ENCODE measurements around the gene LGALS7.
"Not testable (repeated sequence)": the region's sequence is repeated elsewhere in the genome, so short reads cannot be mapped to it uniquely, and the experiment has no call there.

Gene LGALS7

DNA sequence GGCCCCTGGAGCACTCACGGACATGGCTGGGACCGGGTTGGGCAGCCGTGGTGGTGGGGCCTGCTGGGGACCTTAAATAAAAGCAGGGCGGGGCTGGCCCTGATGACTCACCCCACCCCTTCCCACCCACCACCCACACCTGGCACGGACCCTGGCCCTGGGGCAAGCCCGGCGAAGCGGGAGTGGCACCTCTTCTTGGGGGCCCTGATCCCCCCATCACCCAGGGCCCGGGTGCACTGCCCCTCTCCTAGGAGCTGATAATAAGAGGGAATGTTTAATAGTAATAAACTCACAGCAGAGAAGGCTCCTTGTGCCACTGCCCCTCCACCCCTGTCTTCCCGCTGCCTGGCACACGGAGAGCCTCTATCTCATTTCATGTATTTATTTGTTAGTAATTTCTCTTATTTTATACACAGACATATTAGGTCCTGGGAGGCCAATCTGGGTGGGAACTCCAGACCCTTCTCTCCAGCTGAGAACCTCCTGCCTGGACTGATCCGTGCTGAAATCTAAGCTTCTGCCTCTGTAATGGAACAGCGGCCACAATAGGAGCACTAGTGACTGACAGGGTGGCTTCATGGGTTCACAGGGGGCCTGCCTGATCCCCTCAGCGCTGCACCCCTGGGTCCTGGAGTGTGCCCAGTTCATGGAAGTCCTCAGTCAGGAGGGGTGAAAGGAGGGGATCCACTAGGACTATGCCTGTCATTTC lies at the start of gene LGALS7:
Gene LGALS7 (minus strand): TSS at position 49 of the 709 bp plus-strand sequence. CDS start 25 bp downstream, at position 24.
- peak; percentile 34 for DNase-seq

DNA sequence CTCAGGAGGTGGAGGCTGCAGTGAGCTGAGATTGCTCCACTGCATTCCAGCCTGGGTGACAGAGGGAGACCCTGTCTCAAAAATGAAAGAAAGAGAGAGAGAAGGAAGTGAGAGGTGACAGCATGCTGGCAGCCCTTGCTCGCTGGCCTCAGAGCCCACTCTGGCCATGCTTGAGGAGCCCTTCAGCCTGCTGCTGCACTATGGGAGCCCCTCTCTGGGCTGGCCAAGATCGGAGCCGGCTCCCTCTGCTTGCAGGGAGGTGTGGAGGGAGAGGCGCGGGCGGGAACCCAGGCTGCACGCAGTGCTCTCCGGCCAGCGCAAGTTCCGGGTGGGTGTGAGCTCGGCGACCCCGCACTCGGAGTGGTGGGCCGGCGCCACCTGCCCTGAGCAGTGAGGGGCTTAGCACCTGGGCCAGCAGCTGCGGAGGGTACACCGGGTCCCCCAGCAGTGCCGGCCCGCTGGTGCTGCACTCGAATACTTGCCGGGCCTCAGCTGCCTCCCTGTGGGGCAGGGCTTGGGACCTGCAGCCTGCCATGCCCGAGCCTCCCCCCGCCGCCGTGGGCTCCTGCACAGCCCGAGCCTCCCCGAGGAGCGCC lies 48.0 kb upstream of the LGALS7 start:
- not testable (repeated sequence) for DNase-seq

DNA sequence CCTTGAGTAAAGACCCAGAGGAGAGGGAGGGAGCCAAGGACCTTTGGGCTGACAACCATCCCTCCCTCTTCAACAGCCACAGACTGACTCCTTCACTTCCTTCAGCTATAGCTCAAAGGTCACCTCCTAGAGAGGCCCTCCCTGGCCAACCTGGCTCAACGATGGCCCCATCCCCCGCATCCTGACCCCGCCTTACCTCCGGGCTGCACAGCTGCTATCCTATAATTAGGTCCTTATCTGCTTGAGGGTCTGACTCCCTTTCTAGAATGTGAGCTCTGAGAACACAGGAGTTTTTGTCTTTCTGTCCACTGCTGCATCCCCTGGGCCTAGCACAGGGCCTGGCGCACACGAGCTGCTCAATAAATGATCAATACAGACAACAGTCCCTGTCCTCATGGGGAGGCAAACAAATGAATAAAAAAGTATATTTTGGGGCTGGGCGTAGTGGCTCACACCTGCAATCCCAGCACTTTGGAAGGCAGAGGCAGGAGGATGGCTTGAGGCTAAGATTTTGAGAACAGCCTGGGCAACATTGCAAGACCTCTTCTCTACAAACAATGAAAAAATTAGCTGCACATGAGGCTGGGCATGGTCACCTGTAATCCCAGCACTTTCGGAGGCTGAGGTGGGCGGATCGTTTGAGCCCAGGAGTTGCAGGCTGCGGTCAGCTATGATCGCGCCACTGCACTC lies 46.1 kb upstream of the LGALS7 start:
- DNase-seq: no peak

DNA sequence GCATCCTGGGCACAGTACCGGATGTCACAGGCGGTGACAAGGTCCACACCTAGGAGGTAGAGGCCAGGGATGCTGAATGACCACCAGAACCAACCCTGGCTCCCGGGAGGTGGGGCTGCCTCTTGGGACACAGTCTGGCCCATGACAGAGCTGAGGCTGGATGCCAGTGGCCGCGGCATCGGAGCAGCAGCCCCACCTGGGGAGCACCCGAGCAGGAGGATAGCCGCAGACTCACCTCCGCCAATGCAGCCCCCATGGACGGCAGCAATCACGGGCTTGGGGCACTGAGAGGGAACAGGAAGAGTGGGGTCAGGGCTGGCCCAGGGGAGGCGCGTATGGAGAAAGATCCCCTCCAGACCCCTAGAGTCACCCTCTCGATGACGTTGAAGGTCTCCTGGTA lies 43.8 kb upstream of the LGALS7 start:
- no peak for DNase-seq

DNA sequence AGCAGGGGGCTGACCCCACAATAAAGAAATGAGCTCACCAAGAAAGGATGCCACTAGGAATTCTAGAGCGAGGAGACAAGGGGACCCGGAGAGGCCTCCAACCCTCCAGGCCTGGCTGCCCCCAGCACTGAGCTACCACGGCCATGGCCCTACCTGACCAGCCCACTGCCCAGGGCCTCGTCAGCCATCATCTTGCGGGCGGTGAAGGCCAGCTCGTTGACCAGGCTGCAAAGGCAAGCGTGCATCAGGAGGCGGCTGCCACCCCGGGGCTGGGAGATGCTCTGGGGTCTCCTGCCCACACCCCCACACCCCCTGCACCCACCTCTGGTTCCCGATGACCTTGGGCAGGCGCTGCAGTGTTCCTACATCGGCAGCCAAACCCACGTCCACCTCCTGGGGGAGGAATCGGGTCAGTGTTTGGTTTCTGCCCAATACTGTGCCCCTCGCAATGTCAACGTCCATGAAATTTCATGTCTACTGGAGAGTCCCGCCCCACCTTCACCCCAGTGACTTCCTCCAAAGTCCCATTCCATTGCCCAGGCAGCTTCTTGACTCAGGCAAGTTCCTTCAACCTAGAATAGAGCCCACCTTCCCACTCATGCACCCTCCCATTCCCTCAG lies 42.9 kb upstream of the LGALS7 start:
- no peak for DNase-seq

DNA sequence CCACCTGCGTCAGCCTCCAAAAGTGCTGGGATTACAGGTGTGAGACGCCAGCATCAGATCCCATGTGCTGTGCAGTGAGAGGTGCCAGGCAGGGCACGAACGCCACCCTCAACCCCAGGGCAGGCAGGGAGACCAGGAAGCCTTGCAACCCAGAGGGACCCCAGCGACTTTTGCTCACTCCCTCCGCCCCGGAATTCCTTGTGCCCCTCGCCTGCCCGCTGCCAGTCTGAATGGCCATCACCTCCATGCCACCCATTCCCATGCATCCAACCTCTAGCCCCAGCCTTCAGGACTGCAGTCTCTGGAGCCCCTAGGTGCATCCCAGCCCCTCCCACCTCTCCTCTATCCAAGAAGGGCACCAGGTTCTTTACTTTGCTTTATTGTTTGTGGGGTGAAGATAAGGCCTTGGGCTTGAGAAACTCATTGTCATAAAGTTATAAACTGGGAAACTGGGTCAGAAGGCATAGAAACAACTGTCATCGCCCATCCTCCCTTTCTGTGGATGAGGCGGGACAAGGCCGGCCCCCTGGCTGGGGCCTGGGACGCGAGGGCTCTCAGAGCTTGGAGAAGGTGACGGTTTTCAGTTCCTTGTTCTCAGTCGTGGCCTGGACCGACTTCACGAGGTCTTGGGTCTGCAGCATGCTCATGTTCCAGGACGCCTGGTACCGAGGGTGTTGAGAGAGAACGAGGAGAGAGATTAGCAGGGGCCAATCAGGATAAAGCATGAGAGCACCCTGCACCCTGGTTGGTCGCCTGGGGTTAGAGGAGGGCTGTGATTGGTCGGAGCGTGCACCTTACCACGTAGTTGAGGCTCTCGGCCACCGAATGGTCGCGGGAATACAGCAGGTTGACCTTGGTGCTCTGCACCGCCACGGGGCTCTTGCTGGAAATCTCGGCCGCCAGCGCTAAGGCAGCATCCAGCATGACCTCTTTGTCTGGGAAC lies 42.0 kb upstream of the LGALS7 start:
- DNase-seq: no peak

DNA sequence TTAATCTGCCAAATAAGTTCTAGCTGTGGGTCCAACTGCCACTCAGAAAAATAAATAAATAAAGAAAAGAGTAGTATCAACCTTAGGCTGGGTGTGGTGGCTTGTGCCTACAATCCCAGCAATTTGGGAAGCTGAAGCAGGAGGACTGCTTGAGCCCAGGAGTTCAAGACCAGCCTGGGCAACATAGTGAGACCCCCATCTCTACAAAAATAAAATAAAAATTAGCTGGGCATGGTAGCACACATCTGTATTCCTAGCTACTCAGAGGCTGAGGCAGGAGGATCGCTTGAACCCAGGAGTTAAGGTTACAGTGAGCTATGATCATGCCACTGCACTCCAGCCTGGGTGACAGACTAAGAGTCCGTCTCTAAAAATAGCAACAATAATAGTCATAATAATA lies 40.6 kb upstream of the LGALS7 start:
- not testable (repeated sequence) for DNase-seq

DNA sequence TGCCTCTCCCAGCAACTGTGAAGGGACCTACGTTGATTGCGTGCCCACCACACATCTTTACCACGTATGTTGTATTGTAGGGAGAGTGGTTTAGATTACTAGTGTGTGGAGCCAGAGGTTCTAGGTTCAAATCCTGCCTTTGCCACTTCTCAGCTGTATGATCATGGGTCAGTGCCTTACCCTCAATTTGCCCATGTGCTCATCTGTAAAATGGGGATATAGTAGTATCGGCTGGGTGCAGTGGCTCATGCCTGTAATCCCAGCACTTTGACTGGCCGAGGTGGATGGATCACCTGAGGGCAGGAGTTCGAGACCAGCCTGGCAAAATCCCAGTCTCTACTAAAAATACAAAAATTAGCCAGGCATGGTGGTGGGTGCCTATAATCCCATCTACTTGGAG lies 40.0 kb upstream of the LGALS7 start:
- DNase-seq: no peak

DNA sequence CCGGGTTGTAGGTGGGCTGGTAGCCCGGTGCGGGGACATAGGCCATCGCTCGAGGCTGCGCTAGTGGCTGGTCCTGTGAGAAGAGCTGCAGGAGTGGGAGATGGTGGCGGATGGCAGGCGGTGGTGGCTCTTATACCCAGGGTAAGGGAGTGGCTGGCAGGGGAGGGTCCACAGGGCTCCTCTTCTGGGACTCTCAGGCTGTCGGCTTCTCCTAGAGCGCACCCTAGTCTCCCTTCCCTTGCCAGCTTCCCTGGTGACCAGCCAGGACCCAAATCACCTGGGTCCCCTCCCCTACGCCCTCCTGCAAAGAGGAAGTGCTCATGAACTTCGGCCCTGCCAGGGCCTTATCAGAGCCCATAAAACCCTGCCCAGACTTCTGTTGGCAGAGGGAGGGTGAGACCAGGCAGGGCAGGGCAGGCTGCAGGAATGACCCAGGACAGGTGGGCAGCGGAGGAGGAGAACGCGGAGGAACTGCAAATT lies 39.6 kb upstream of the LGALS7 start, which contains the start of gene LGALS4:
Gene LGALS4 (minus strand): TSS at position 105 of the 480 bp plus-strand sequence. CDS start 59 bp downstream, at position 46.
- no peak for DNase-seq

DNA sequence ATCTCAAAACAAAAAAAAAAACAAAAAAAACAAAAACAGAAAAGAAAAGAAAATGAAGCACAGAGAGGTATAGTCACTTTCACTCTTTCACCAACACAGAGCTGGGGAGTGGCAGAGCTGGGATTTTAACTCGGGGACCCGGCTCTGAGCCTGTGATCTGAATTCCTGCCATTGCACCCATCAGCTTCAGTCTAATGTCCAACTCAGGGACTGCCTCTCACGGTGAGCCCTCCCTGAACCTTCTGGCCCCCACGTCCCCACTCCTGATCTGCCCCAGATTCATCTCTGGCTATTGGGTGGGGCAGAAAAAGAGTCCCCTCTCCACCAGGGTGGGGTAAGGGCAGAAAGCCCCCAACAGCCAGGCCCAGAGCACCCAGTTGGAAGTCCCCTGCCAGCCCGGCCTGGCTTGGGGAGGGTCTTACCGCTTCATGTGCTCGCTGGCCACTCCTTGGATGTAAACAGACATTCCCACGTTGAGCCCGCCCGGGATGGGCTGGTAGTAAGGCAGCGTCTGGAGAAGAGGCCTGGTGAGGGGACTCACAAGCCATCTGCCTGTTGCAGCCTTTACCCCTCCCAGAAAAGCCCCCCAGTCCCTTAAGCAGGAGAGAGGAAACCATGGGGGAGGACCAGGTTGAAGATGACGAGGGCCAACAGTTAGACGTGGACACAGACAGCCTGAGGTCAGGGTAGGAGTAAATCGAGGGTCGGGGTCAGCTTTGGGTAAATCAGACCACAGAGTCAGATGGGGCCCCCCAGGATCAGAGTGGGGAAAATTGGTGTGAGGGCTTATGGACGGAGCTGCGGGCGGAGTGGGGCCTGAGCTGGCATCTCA lies 38.9 kb upstream of the LGALS7 start:
- DNase-seq: no peak

DNA sequence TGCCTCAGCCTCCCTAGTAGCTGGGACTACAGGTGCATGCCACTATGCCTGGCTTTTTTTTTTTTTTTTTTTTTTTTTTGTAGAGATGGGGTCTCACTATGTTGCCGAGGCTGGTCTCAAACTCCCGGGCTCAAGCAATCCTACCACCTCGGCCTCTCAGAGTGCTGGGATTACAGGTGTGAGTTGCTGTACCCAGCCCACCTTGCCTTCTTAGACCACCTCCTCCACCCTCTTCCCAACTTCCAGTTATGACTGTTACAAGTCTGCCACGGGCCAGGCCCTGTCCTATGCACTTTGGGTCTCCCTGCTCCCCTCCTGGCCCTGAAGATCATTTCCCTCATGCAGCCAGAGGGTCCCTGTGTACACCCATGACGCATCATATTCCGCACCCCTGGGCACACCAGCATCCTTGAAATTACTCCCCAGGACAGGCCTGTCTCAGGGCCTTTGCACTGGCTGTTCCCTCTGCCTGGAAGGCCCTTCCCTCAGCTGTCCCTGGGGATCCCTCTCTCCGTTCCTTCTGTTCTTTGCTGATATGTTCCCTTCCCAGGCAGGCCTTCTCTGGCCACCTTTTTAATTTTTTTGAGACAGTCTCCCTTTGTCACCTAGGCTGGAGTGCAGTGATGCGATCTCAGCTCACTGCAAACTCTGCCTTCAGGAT lies 36.4 kb upstream of the LGALS7 start:
- DNase-seq: no peak

DNA sequence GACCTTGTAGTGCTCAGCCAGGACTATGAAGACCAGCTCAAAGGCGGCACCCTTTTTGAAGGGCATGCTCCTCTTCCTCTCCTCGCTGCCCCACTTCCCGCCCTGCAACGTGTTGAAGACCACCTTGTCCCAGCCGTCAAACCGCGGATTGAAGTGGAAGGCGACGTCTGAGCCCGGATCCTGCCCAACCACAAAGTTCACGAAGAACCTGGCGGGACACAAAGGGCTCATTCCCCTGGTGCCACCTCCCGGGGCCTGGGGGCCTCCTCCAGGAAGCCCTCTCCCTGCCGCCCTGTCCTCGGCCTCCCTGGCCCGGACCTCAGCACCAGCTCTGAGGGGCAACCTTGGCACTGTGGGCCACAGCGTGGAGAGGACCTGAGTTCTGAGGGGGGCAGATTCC lies 35.4 kb upstream of the LGALS7 start:
- DNase-seq: no peak

DNA sequence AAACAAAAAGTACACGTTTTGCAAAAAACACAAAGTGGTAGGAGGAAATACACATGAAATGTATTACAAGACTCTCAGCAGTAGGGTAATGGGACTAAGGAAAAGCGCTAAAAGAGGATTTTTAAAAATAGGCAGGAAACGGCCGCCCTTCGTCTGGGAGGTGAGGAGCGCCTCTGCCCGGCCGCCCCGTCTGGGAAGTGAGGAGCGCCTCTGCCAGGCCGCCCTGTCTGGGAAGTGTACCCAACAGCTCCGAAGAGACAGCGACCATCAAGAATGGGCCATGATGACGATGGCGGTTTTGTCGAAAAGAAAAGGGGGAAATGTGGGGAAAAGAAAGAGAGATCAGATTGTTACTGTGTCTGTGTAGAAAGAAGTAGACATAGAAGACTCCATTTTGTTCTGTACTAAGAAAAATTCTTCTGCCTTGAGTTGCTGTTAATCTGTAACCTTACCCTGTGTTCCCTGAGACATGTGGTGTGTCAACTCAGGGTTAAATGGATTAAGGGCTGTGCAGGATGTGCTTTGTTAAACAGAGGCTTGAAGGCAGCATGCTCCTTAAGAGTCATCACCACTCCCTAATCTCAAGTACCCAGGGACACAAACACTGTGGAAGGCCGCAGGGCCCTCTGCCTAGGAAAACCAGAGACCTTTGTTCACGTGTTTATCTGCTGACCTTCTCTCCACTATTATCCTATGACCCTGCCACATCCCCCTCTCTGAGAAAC lies 34.2 kb upstream of the LGALS7 start:
- not testable (repeated sequence) for DNase-seq

DNA sequence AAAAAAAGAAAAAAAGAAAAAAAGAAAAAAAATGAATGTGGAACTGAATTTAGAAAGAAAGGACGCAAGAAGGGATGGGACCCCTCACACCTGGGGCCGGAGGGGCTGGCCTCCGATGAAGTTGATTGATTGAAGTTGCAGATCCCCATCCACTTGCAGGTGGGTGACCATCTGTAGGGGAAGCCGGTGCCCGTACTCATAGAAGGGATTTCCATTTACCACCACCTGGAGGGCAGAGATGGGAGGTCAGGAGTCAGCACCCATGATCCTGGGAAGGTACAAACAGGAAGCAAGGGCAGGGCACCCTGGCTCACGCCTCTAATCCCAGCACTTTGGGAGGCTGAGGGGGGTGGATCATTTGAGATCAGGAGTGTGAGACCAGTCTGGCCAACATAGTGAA lies 33.1 kb upstream of the LGALS7 start:
- no peak for DNase-seq

DNA sequence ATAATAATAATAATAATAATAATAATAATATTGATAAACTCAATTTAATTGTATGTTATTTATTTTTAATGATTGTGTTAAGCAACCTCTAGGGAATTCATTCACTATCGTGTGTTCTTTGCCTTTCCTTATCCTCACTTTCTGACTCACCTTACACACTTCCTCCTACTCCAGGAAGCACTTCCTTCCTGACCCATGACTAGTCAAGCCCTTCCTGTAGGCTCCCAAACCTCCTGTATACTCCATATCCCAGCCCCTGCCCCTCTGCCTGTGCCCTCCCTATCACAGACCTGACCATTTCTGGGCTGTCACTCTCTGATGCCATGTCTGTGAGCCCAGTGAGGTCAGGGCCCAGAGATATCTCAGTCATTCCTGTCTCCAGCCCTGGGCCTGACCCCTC lies 31.9 kb upstream of the LGALS7 start:
- DNase-seq: no peak

DNA sequence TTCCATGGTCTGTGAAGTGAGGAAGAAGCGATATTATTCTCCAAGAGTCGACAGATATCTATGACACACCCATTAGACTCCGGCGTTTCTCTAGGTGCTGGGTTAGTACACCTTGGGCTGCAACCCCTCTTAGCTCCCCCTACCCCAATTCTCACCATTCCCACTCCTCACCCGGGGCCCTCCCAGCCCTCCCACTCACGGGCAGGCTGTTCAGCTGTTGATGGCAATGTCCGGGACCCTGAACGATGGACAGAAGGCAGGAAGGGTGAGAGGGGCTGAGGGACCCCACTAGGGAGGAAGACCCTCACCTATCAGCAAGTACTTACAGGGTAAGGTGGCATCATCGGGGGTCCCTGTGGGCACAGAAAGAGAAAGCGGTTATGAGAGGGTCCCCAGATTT lies 30.2 kb upstream of the LGALS7 start:
- DNase-seq: no peak

DNA sequence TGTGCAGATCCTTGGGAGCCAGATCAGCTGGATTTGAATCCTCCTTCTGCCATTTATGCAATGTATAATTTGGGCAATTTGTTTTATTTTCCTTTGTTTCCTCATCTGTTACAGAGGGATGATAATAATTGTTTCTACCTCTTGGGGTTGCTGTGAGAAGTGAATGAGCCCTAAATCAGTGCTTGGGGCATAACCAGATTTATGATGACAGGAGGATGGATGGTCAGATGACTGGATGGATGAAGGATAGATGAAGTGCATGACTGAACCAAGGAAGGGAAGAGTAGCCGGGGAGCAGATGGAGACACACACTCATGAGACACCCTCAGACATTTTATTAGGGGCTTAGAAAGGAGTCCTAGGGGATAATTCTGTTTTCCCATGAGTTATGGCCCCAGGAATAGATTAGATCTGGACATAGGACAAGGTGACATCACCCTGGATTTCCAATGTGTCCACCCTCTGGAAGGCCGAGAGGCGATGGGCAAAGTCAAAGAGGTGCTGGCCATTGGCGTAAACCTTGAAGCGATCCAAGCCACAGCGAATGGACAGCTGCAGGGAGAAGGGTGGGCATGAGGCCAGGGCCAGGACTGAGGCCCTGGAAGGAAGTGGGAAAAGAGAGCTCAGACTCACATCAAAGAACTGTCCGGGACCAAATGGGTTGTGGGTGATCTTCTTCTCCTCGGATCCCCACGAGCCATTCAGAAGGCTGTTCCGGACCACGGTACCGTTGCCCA lies 28.2 kb upstream of the LGALS7 start:
- no peak for DNase-seq

DNA sequence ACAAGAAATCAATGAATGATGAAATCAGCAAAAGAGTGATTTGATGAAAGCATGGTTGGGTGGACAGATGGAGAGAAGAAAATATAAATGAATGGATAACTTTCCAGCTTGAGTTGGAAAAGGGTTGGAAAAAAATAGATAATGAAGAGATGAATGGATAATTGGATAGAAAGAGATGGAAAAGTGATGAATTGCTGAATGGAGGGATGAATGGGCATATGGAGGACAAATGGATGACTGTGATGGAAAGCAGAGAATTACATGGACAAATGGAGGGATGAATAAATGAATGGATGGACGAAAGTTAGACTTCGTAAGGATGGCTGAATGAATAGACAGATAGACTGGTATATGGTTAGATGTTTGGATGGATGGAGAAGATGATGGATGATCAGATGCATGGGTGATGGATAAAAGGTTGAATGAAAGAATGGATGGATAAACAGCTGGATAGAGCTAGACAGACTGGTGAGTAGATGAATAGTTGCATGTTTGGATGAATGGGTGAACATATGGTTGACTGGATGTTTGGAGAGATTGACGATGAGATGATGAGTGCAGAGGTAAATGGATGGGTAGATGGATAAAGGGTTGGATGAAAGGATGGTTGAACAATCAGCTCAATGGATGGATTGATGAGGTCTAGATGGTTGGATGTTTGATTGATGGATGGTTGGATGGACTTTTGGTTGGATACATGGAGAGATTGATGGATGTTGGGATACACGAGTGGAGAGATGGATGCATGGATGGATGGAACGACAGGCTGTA lies 27.4 kb upstream of the LGALS7 start:
- no peak for DNase-seq

DNA sequence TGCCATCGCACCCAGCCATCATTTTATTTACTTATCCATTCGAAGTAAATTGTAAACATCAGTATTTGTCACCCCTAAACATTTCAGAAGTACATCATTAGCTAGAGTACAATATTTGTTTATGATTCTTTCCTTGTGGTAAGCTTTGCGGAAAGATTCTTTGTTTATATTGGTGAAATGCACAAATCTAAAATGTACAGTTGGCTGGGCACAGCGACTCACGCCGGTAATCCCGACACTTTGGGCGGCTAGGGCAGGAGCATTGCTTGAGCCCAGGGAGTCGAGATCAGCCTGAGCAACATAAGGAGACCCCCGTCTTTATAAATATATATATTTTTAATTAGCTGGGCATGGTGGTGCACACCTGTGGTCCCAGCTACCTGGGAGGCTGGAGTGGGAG lies 25.8 kb upstream of the LGALS7 start:
- no peak for DNase-seq

Measured in NCI-H1694 treated with DMSO at 0.1 percent for 48 hours (cell line).